ENCODE data around the gene CADPS.

Gene CADPS

GRCh38 chr3:62439176-62439813 is 435.9 kb downstream of the CADPS start:
- TF ChIP-seq CTCF (IDR thresholded peaks at IDR 0.05; ENCODE audit: insufficient read depth, low read depth, low read length, missing control alignments), result no peak
- DNase-seq (ENCODE audit: low read depth), result no peak
- no peak overlapping the region for H3K4me3 ChIP-seq (ENCODE audit: low read depth, low read length)

- no peak overlapping the region for H3K4me3 ChIP-seq (ENCODE audit: low read depth, low read length)
- TF ChIP-seq CTCF (IDR thresholded peaks at IDR 0.05; ENCODE audit: insufficient read depth, low read depth, low read length, missing control alignments), result no peak
- no peak for DNase-seq (ENCODE audit: low read depth)
Measured at GRCh38 chr3:62436785-62437184, 438.4 kb downstream of the CADPS start.

GRCh38 chr3:62433396-62433795 is 441.8 kb downstream of the CADPS start:
- TF ChIP-seq CTCF (IDR thresholded peaks at IDR 0.05; ENCODE audit: insufficient read depth, low read depth, low read length, missing control alignments), result no peak
- no peak overlapping the region for H3K4me3 ChIP-seq (ENCODE audit: low read depth, low read length)
- DNase-seq (ENCODE audit: low read depth), result no peak

- DNase-seq (ENCODE audit: low read depth), result no peak
- TF ChIP-seq CTCF (IDR thresholded peaks at IDR 0.05; ENCODE audit: insufficient read depth, low read depth, low read length, missing control alignments), result no peak
- H3K4me3 ChIP-seq (ENCODE audit: low read depth, low read length), result no peak overlapping the region
Measured at GRCh38 chr3:62421207-62421606, 454.0 kb downstream of the CADPS start.

- DNase-seq (ENCODE audit: low read depth), result no peak
- no peak for TF ChIP-seq CTCF (IDR thresholded peaks at IDR 0.05; ENCODE audit: insufficient read depth, low read depth, low read length, missing control alignments)
- H3K4me3 ChIP-seq (ENCODE audit: low read depth, low read length), result no peak overlapping the region
Measured at GRCh38 chr3:62416144-62416543, 459.1 kb downstream of the CADPS start.

GRCh38 chr3:62415312-62415801 is 459.9 kb downstream of the CADPS start:
- no peak for DNase-seq (ENCODE audit: low read depth)
- no peak for TF ChIP-seq CTCF (IDR thresholded peaks at IDR 0.05; ENCODE audit: insufficient read depth, low read depth, low read length, missing control alignments)
- no peak overlapping the region for H3K4me3 ChIP-seq (ENCODE audit: low read depth, low read length)

- no peak for TF ChIP-seq CTCF (IDR thresholded peaks at IDR 0.05; ENCODE audit: insufficient read depth, low read depth, low read length, missing control alignments)
- no peak for DNase-seq (ENCODE audit: low read depth)
- H3K4me3 ChIP-seq (ENCODE audit: low read depth, low read length), result no peak overlapping the region
Measured at GRCh38 chr3:62414786-62415185, 460.4 kb downstream of the CADPS start.
